ENCODE measurements around the gene EHBP1. TPM values are rescaled to one million over a fixed set of nuclear protein-coding genes. Genes with fewer than 3 reads are reported as not detected.

The EHBP1 gene
- total RNA-seq, 4 donors from 2014 or later, result 11.1 to 19.0 (median 15.4) TPM

DNA sequence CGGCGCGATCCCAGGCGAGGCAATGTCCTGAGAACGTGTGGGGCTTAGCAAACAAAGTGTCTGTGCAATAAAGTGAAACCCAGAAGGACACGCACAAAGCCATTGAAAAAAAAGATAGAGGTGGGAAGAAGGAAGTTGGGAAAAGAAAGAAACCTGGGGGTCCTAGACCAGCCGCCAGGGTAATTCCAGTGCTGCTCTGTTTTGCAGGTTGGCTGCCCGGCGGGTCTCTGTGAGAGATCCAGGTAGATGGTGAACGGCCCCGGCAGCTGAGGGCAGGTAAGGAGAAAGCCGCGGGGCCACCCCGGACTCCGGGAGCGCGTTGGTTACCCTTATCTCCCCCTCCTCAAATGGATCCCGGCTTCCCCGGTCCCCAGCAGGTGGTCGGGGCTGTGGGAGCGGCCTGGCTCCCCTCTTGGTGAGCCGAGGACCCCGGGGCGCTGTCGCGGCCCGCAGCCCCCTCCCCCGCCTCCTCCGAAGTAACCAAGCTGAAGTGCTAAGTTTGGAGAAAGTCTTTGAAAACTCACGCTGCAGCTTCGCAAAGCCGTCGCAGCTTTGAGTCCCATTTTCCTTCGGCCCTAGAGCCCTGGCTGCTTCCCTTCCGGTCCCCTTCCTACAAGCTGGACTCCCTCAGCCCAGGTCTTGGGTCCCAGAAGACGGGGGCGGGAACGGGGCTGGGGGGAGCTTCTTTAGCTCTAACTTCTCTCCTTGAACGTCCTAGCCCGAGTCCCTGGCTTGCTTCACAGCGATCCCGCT, 345.7 kb downstream of the EHBP1 start:
- ATAC-seq, result no peak
- in situ Hi-C loops (cut with MboI; ENCODE audit: low sequenced_read_pairs in 4 of 4), result no loop called here
- no peak for DNase-seq
- H3K27me3 ChIP-seq, result peaks cover 97 to 100% (median 97%) of the 10 kb centered on the region in 3 donors
- H3K36me3 ChIP-seq, result no peaks in the 10 kb centered on the region
- H3K4me3 ChIP-seq, result peak overlapping the region; percentile 57 to 71 (median 58)
- intact Hi-C loops (cut with DNase I; ENCODE audit: low total_unique reads), result no loop called here
- no peak overlapping the region for H3K27ac ChIP-seq
- no peaks in the 10 kb centered on the region for H3K9me3 ChIP-seq
- peaks cover 6 to 35% of the 10 kb centered on the region in 2 donors for H3K4me1 ChIP-seq
- TF ChIP-seq POLR2A (IDR thresholded peaks at IDR 0.05), result no peak

GRCh38 chr2:63051795-63052333, 346.4 kb downstream of the EHBP1 start:
- intact Hi-C loops (cut with DNase I; ENCODE audit: low total_unique reads) (no loop called here), in situ Hi-C loops (cut with MboI; ENCODE audit: low sequenced_read_pairs in 4 of 4) (no loop called here)
- no peaks in the 10 kb centered on the region for H3K9me3 ChIP-seq
- no peak for TF ChIP-seq POLR2A (IDR thresholded peaks at IDR 0.05)
- TF ChIP-seq, protein P1, sequence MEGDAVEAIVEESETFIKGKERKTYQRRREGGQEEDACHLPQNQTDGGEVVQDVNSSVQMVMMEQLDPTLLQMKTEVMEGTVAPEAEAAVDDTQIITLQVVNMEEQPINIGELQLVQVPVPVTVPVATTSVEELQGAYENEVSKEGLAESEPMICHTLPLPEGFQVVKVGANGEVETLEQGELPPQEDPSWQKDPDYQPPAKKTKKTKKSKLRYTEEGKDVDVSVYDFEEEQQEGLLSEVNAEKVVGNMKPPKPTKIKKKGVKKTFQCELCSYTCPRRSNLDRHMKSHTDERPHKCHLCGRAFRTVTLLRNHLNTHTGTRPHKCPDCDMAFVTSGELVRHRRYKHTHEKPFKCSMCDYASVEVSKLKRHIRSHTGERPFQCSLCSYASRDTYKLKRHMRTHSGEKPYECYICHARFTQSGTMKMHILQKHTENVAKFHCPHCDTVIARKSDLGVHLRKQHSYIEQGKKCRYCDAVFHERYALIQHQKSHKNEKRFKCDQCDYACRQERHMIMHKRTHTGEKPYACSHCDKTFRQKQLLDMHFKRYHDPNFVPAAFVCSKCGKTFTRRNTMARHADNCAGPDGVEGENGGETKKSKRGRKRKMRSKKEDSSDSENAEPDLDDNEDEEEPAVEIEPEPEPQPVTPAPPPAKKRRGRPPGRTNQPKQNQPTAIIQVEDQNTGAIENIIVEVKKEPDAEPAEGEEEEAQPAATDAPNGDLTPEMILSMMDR (IDR thresholded peaks at IDR 0.05 in 4 of 5, conservative IDR thresholded peaks at IDR 0.05 in 1 of 5), result no peak
- peaks cover 97 to 100% (median 97%) of the 10 kb centered on the region in 3 donors for H3K27me3 ChIP-seq
- ATAC-seq, result no peak
- DNase-seq, result no peak
- no peaks in the 10 kb centered on the region for H3K36me3 ChIP-seq
- H3K4me3 ChIP-seq, result no peak overlapping the region
- peaks cover 6 to 41% of the 10 kb centered on the region in 2 donors for H3K4me1 ChIP-seq
- no peak overlapping the region for H3K27ac ChIP-seq

DNA sequence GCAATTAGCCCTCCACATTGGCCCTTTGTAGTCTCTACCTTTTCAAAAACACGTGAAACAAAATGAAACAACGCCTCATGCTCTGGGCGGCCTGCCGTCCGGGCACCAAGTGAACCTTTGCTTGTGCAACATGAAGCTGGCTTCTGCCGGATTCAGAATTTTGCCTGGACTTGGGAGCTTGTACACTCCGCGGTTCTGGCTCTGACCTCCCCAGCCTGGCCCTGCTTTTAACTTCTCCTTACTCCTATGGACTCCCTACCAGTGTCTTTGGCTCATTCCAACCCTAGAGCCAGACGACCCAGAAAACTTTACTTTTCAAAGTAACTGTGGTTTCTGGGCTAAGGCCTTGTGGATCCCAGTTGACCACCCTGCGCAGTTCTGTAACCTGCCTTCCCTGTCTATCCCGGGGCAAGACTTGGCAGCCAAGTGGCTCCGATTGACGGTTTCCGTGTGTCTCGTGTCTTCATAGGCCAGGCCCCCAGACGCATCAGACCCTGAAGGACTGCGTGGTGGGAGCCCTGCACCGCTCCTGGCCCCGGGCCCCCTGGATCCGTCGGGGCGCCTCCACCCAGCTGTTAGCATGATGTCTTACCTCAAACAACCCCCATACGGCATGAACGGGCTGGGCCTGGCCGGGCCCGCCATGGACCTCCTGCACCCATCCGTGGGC, 347.0 kb downstream of the EHBP1 start:
- intact Hi-C loops (cut with DNase I; ENCODE audit: low total_unique reads), result no loop called here
- Histone ChIP-seq H3K36me3 (no peaks in the 10 kb centered on the region), H3K27ac (no peak overlapping the region), H3K4me3 (no peak overlapping the region), H3K27me3 (peaks cover 96 to 100% (median 97%) of the 10 kb centered on the region in 3 donors), H3K9me3 (no peaks in the 10 kb centered on the region), H3K4me1 (peaks cover 11 to 47% of the 10 kb centered on the region in 2 donors)
- no peak for DNase-seq
- no peak for TF ChIP-seq POLR2A (IDR thresholded peaks at IDR 0.05)
- TF ChIP-seq, protein P1 (IDR thresholded peaks at IDR 0.05 in 4 of 5, conservative IDR thresholded peaks at IDR 0.05 in 1 of 5), result no peak
- ATAC-seq, result no peak
- in situ Hi-C loops (cut with MboI; ENCODE audit: low sequenced_read_pairs in 4 of 4), result no loop called here

- H3K27me3 ChIP-seq, result peaks cover 96 to 100% (median 97%) of the 10 kb centered on the region in 3 donors
- intact Hi-C loops (cut with DNase I; ENCODE audit: low total_unique reads), result no loop called here
Measured at GRCh38 chr2:63053081-63053888, 347.8 kb downstream of the EHBP1 start.

More at GRCh38 chr2:63053081-63053888, 347.8 kb downstream of the EHBP1 start:
- DNase-seq (no peak), ATAC-seq (no peak)
- TF ChIP-seq, protein P1 (IDR thresholded peaks at IDR 0.05 in 4 of 5, conservative IDR thresholded peaks at IDR 0.05 in 1 of 5), result no peak
- TF ChIP-seq POLR2A (IDR thresholded peaks at IDR 0.05), result no peak
- H3K36me3 ChIP-seq, result no peaks in the 10 kb centered on the region
- peaks cover 17 to 54% of the 10 kb centered on the region in 2 donors for H3K4me1 ChIP-seq
- H3K9me3 ChIP-seq, result no peaks in the 10 kb centered on the region
- no peak overlapping the region for H3K27ac ChIP-seq
- in situ Hi-C loops (cut with MboI; ENCODE audit: low sequenced_read_pairs in 4 of 4), result no loop called here
- peak overlapping the region in 1 of 4 donors; percentile 46 for H3K4me3 ChIP-seq

All from gastrocnemius medialis (tissue), 4 donors.